Caco-2 (cell line): Measurements from ENCODE around the gene NME3. TPM values are rescaled to one million over a fixed set of nuclear protein-coding genes. Genes with fewer than 3 reads are reported as not detected.

Experiments used
- BruUV-seq: library from RNA; stranded (reverse); fragments of 400-500 nt; replicated peaks from 2 replicates; lab custom pipeline; 2021; lab: Mats Ljungman, UMichigan
- CTCF ChIA-PET: fragments of 300-600 bp; sonication (Branson Sonifier 250); formaldehyde crosslinking; loops from one replicate; lab custom pipeline; 2022; ENCODE audit warnings: antibody characterized with exemption; lab: Charles Lee
- POLR2A ChIA-PET: fragments of 300-600 bp; sonication (Branson Sonifier 250); formaldehyde crosslinking; loops from one replicate; lab custom pipeline; 2022; ENCODE audit warnings: antibody characterized with exemption; lab: Charles Lee
- DNase-seq, 2 experiments: peaks; one replicate each; pipeline versions ENCODE4 v3.0.0 to v3.0.0-alpha.2; 2020 to 2022
- H3K27me3 ChIP-seq: replicated peaks from 2 replicates; pipeline ENCODE4 v1.6.0; 2011; ENCODE audit warnings: low read length; ENCODE audit not compliant: control insufficient read depth, insufficient read depth
- H3K36me3 ChIP-seq: 2 replicates; pipeline ENCODE4 v1.5.1; 2011; ENCODE audit warnings: low read length; ENCODE audit not compliant: control insufficient read depth, insufficient read depth
- H3K4me1 ChIP-seq: fragments of 250-450 bp; sonication (Bioruptor Pico); 2 replicates; pipeline ENCODE4 v1.5.1; 2020; ENCODE audit warnings: mild to moderate bottlenecking
- H3K4me3 ChIP-seq: 2 replicates; pipeline ENCODE4 v1.5.1; 2011; ENCODE audit warnings: low read depth, mild to moderate bottlenecking, control low read depth, low read length
- H3K9me3 ChIP-seq: fragments of 250-450 bp; sonication (Bioruptor Pico); 2 replicates; pipeline ENCODE4 v1.5.1; 2020; ENCODE audit warnings: mild to moderate bottlenecking, moderate library complexity
- H3K27ac Mint-ChIP-seq: one replicate; pipeline ENCODE4 v1.8.0; 2022; ENCODE audit warnings: mixed read lengths; ENCODE audit not compliant: unreplicated experiment
- H3K27me3 Mint-ChIP-seq: one replicate; pipeline ENCODE4 v1.8.0; 2022; ENCODE audit warnings: mixed read lengths; ENCODE audit not compliant: insufficient read depth, unreplicated experiment
- H3K36me3 Mint-ChIP-seq: one replicate; pipeline ENCODE4 v1.8.0; 2022; ENCODE audit warnings: mild to moderate bottlenecking, mixed read lengths; ENCODE audit not compliant: insufficient read depth, unreplicated experiment
- H3K4me1 Mint-ChIP-seq: one replicate; pipeline ENCODE4 v1.8.0; 2022; ENCODE audit warnings: low read depth, mixed read lengths; ENCODE audit not compliant: unreplicated experiment
- H3K4me3 Mint-ChIP-seq: one replicate; pipeline ENCODE4 v1.8.0; 2022; ENCODE audit warnings: mild to moderate bottlenecking, moderate library complexity, mixed read lengths; ENCODE audit not compliant: unreplicated experiment
- H3K9me3 Mint-ChIP-seq: one replicate; pipeline ENCODE4 v1.8.0; 2022; ENCODE audit warnings: mixed read lengths; ENCODE audit not compliant: unreplicated experiment
- CTCF ChIP-seq, 2 experiments: fragments of 200-600 bp in 1 of 2; IDR thresholded peaks; 1 replicate in 1 of 2; 2 replicates in 1 of 2; pipeline versions ENCODE4 v1.5.1 to v1.8.0; 2011 to 2022; ENCODE audit warnings: antibody characterized with exemption in 1 of 2, control low read depth in 1 of 2, inconsistent platforms in 1 of 2, low read depth in 1 of 2, low read length in 1 of 2, mild to moderate bottlenecking in 1 of 2, moderate library complexity in 1 of 2; ENCODE audit not compliant: insufficient read depth in 1 of 2, severe bottlenecking in 1 of 2, unreplicated experiment in 1 of 2
- intact Hi-C: fragments of 100-400 bp; cut with micrococcal nuclease; formaldehyde crosslinking; loops from one replicate; pipeline ENCODE4 v1.10.0; 2022; ENCODE audit not compliant: unreplicated experiment
- total RNA-seq: library from RNA; stranded (reverse); gene quantifications from 2 replicates; pipeline ENCODE4 v1.2.3, GENCODE V29; 2022

NME3 gene
- total RNA-seq, 1 experiment from 2014 or later, result 7.0 TPM

- Mint-ChIP-seq H3K27me3 (no peaks in the 10 kb centered on the region), H3K27ac (no peak overlapping the region), H3K4me1 (no peaks in the 10 kb centered on the region), H3K9me3 (no peaks in the 10 kb centered on the region), H3K36me3 (peaks cover 27% of the 10 kb centered on the region), H3K4me3 (no peak overlapping the region)
- POLR2A ChIA-PET, result no interaction called here
- no peak for DNase-seq
- no peak for TF ChIP-seq CTCF (IDR thresholded peaks at IDR 0.05; ENCODE audit: insufficient read depth in 1 of 2, low read depth in 1 of 2, low read length in 1 of 2, severe bottlenecking in 1 of 2, unreplicated experiment in 1 of 2)
- no peaks in the 10 kb centered on the region for H3K27me3 ChIP-seq
- H3K4me1 ChIP-seq, result no peaks in the 10 kb centered on the region
- CTCF ChIA-PET, result interaction anchor here (0.5 kb wide), 1 partner anchor 14 kb away, joined by 3 read pairs; no protein-coding TSS in a partner anchor
- no peaks in the 10 kb centered on the region for H3K9me3 ChIP-seq
- intact Hi-C loops, result no loop called here
- BruUV-seq, result no TSS peak
- peaks cover 1% of the 10 kb centered on the region; the same call in 1 of the 2 replicates for H3K36me3 ChIP-seq
- no peak overlapping the region for H3K4me3 ChIP-seq
Measured at GRCh38 chr16:1817716-1818115, 46.4 kb upstream of the NME3 start.

- Mint-ChIP-seq H3K4me3 (no peak overlapping the region), H3K27ac (no peak overlapping the region), H3K9me3 (no peaks in the 10 kb centered on the region), H3K36me3 (peaks cover 27% of the 10 kb centered on the region), H3K4me1 (no peaks in the 10 kb centered on the region), H3K27me3 (no peaks in the 10 kb centered on the region)
- Histone ChIP-seq H3K36me3 (peaks cover 1% of the 10 kb centered on the region; the same call in 1 of the 2 replicates), H3K27me3 (no peaks in the 10 kb centered on the region), H3K4me1 (no peaks in the 10 kb centered on the region), H3K4me3 (no peak overlapping the region), H3K9me3 (no peaks in the 10 kb centered on the region)
- intact Hi-C loops, result no loop called here
- ChIA-PET CTCF (no interaction called here), POLR2A (no interaction called here)
- DNase-seq, result no peak
- TF ChIP-seq CTCF (IDR thresholded peaks at IDR 0.05; ENCODE audit: insufficient read depth in 1 of 2, low read depth in 1 of 2, low read length in 1 of 2, severe bottlenecking in 1 of 2, unreplicated experiment in 1 of 2), result no peak
- no TSS peak for BruUV-seq
Measured at GRCh38 chr16:1817276-1817589, 45.9 kb upstream of the NME3 start.

- no TSS peak for BruUV-seq
- no peak for DNase-seq
- Mint-ChIP-seq H3K27me3 (no peaks in the 10 kb centered on the region), H3K4me3 (no peak overlapping the region), H3K36me3 (peaks cover 27% of the 10 kb centered on the region), H3K27ac (no peak overlapping the region), H3K9me3 (no peaks in the 10 kb centered on the region), H3K4me1 (no peaks in the 10 kb centered on the region)
- Histone ChIP-seq H3K4me1 (no peaks in the 10 kb centered on the region), H3K4me3 (no peak overlapping the region), H3K27me3 (no peaks in the 10 kb centered on the region), H3K9me3 (no peaks in the 10 kb centered on the region), H3K36me3 (no peaks in the 10 kb centered on the region)
- intact Hi-C loops, result no loop called here
- no peak for TF ChIP-seq CTCF (IDR thresholded peaks at IDR 0.05; ENCODE audit: insufficient read depth in 1 of 2, low read depth in 1 of 2, low read length in 1 of 2, severe bottlenecking in 1 of 2, unreplicated experiment in 1 of 2)
- ChIA-PET CTCF (no interaction called here), POLR2A (no interaction called here)
Measured at GRCh38 chr16:1816396-1817275, 45.3 kb upstream of the NME3 start.
